ENCODE measurements around the gene RAD51B. TPM values are rescaled to one million over a fixed set of nuclear protein-coding genes. Genes with fewer than 3 reads are reported as not detected.

The RAD51B gene
- total and polyA plus RNA-seq, 9 of the 15 experiments (the other 6 are each of a cell fraction or from before 2014, with no cell fraction given): 8.5 to 17.3 (median 11.3) TPM

DNA sequence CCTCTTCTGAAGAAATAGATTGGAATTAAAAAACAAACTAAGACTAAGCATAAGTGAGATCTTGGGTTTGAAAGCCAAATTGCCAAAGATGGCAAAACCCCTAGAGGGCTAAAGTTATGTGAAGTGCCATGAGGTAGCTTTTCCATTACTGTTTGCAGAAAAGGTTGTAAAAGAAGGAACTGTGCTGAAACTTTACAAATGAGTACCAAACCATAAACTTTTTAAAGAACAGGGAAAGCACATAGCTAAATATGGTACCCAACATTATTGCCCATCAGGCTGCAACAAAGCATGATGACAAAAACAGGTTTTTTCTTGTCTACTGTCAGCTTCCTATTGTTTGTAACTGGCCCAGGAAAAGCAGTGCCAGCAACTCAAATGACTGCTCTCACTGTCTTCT lies 224.2 kb downstream of the RAD51B start:
- TF ChIP-seq MECOM (CRISPR knock-in tag; IDR thresholded peaks at IDR 0.05) (no peak), TRIM24 (IDR thresholded peaks at IDR 0.05) (no peak), ZNF551 (CRISPR knock-in tag; IDR thresholded peaks at IDR 0.05) (no peak), RBM14 (IDR thresholded peaks at IDR 0.05; ENCODE audit: borderline replicate concordance, insufficient read depth, low read depth, low read length) (no peak), NR2F6 (CRISPR knock-in tag; IDR thresholded peaks at IDR 0.05) (no peak), ZNF431 (CRISPR knock-in tag; IDR thresholded peaks at IDR 0.05) (no peak), ZBTB8A (IDR thresholded peaks at IDR 0.05; ENCODE audit: partially characterized antibody) (no peak)
- TF ChIP-seq, protein P1, sequence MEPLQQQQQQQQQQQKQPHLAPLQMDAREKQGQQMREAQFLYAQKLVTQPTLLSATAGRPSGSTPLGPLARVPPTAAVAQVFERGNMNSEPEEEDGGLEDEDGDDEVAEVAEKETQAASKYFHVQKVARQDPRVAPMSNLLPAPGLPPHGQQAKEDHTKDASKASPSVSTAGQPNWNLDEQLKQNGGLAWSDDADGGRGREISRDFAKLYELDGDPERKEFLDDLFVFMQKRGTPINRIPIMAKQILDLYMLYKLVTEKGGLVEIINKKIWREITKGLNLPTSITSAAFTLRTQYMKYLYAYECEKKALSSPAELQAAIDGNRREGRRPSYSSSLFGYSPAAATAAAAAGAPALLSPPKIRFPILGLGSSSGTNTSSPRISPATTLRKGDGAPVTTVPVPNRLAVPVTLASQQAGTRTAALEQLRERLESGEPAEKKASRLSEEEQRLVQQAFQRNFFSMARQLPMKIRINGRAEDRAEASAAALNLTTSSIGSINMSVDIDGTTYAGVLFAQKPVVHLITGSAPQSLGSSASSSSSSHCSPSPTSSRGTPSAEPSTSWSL (CRISPR knock-in tag; IDR thresholded peaks at IDR 0.05; ENCODE audit: borderline replicate concordance): no peak
- TF ChIP-seq, protein P2, sequence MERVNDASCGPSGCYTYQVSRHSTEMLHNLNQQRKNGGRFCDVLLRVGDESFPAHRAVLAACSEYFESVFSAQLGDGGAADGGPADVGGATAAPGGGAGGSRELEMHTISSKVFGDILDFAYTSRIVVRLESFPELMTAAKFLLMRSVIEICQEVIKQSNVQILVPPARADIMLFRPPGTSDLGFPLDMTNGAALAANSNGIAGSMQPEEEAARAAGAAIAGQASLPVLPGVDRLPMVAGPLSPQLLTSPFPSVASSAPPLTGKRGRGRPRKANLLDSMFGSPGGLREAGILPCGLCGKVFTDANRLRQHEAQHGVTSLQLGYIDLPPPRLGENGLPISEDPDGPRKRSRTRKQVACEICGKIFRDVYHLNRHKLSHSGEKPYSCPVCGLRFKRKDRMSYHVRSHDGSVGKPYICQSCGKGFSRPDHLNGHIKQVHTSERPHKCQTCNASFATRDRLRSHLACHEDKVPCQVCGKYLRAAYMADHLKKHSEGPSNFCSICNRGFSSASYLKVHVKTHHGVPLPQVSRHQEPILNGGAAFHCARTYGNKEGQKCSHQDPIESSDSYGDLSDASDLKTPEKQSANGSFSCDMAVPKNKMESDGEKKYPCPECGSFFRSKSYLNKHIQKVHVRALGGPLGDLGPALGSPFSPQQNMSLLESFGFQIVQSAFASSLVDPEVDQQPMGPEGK (CRISPR knock-in tag; IDR thresholded peaks at IDR 0.05; ENCODE audit: borderline replicate concordance): no peak
- intact Hi-C loops (cut with micrococcal nuclease) (no loop called here), in situ Hi-C loops (cut with MboI) (no loop called here)
- no peak for ATAC-seq
- Histone ChIP-seq H3K4me1 (replicated peaks in 1 of 2; ENCODE audit: control insufficient read depth in 2 of 2, insufficient read depth in 2 of 2, low read length in 2 of 2) (no peaks in the 10 kb centered on the region), H3K27me3 (ENCODE audit: control insufficient read depth in 2 of 2, insufficient read depth in 2 of 2, low read length in 2 of 2) (no peaks in the 10 kb centered on the region), H3K79me2 (ENCODE audit: control insufficient read depth, insufficient read depth, low read length) (no peaks in the 10 kb centered on the region), H3K9me3 (replicated peaks; ENCODE audit: control insufficient read depth, insufficient read depth, low read depth, low read length) (no peaks in the 10 kb centered on the region), H3K27ac (ENCODE audit: extremely low read depth, low read depth, low read length) (no peak overlapping the region), H3K4me2 (ENCODE audit: insufficient read depth, low read length) (no peak overlapping the region), H3K9me1 (ENCODE audit: control insufficient read depth, insufficient read depth, low read length) (no peaks in the 10 kb centered on the region), H3K4me3 (no peak overlapping the region), H2AFZ (ENCODE audit: low read depth, low read length) (no peak overlapping the region), H3K36me3 (ENCODE audit: control insufficient read depth, insufficient read depth, low read length) (no peaks in the 10 kb centered on the region), H3K9ac (ENCODE audit: insufficient read depth in 1 of 2, low read depth in 2 of 2, low read length in 2 of 2) (no peak overlapping the region), H4K20me1 (replicated peaks; ENCODE audit: control insufficient read depth, insufficient read depth, low read length) (no peaks in the 10 kb centered on the region)
- ChIA-PET POLR2A (no interaction called here), CTCF (ENCODE audit: low intra/inter-chr PET ratio) (no interaction called here)
- no peak for FAIRE-seq
- no peak for DNase-seq (ENCODE audit: extremely low read depth in 1 of 4, low spot score in 3 of 4)
- no TSS peak for BruUV-seq (replicated peaks)

All from K562 (cell line).